Caco-2 (cell line): Measurements from ENCODE around the gene CSK. TPM values are rescaled to one million over a fixed set of nuclear protein-coding genes. Genes with fewer than 3 reads are reported as not detected.

Experiments
- BruUV-seq: library from RNA; stranded (reverse); fragments of 400-500 nt; replicated peaks from 2 replicates; lab custom pipeline; 2021; lab: Mats Ljungman, UMichigan
- CTCF ChIA-PET: fragments of 300-600 bp; sonication (Branson Sonifier 250); formaldehyde crosslinking; loops from one replicate; lab custom pipeline; 2022; ENCODE audit warnings: antibody characterized with exemption; lab: Charles Lee
- POLR2A ChIA-PET: fragments of 300-600 bp; sonication (Branson Sonifier 250); formaldehyde crosslinking; loops from one replicate; lab custom pipeline; 2022; ENCODE audit warnings: antibody characterized with exemption; lab: Charles Lee
- DNase-seq, 2 experiments: peaks; one replicate each; pipeline versions ENCODE4 v3.0.0 to v3.0.0-alpha.2; 2020 to 2022
- H3K27me3 ChIP-seq: replicated peaks from 2 replicates; pipeline ENCODE4 v1.6.0; 2011; ENCODE audit warnings: low read length; ENCODE audit not compliant: control insufficient read depth, insufficient read depth
- H3K36me3 ChIP-seq: 2 replicates; pipeline ENCODE4 v1.5.1; 2011; ENCODE audit warnings: low read length; ENCODE audit not compliant: control insufficient read depth, insufficient read depth
- H3K4me1 ChIP-seq: fragments of 250-450 bp; sonication (Bioruptor Pico); 2 replicates; pipeline ENCODE4 v1.5.1; 2020; ENCODE audit warnings: mild to moderate bottlenecking
- H3K4me3 ChIP-seq: 2 replicates; pipeline ENCODE4 v1.5.1; 2011; ENCODE audit warnings: low read depth, mild to moderate bottlenecking, control low read depth, low read length
- H3K9me3 ChIP-seq: fragments of 250-450 bp; sonication (Bioruptor Pico); 2 replicates; pipeline ENCODE4 v1.5.1; 2020; ENCODE audit warnings: mild to moderate bottlenecking, moderate library complexity
- H3K27ac Mint-ChIP-seq: one replicate; pipeline ENCODE4 v1.8.0; 2022; ENCODE audit warnings: mixed read lengths; ENCODE audit not compliant: unreplicated experiment
- H3K27me3 Mint-ChIP-seq: one replicate; pipeline ENCODE4 v1.8.0; 2022; ENCODE audit warnings: mixed read lengths; ENCODE audit not compliant: insufficient read depth, unreplicated experiment
- H3K36me3 Mint-ChIP-seq: one replicate; pipeline ENCODE4 v1.8.0; 2022; ENCODE audit warnings: mild to moderate bottlenecking, mixed read lengths; ENCODE audit not compliant: insufficient read depth, unreplicated experiment
- H3K4me1 Mint-ChIP-seq: one replicate; pipeline ENCODE4 v1.8.0; 2022; ENCODE audit warnings: low read depth, mixed read lengths; ENCODE audit not compliant: unreplicated experiment
- H3K4me3 Mint-ChIP-seq: one replicate; pipeline ENCODE4 v1.8.0; 2022; ENCODE audit warnings: mild to moderate bottlenecking, moderate library complexity, mixed read lengths; ENCODE audit not compliant: unreplicated experiment
- H3K9me3 Mint-ChIP-seq: one replicate; pipeline ENCODE4 v1.8.0; 2022; ENCODE audit warnings: mixed read lengths; ENCODE audit not compliant: unreplicated experiment
- intact Hi-C: fragments of 100-400 bp; cut with micrococcal nuclease; formaldehyde crosslinking; loops from one replicate; pipeline ENCODE4 v1.10.0; 2022; ENCODE audit not compliant: unreplicated experiment
- total RNA-seq: library from RNA; stranded (reverse); gene quantifications from 2 replicates; pipeline ENCODE4 v1.2.3, GENCODE V29; 2022
- TF ChIP-seq, protein P1 (sequence below), 2 experiments: fragments of 200-600 bp in 1 of 2; IDR thresholded peaks; 1 replicate in 1 of 2; 2 replicates in 1 of 2; pipeline versions ENCODE4 v1.5.1 to v1.8.0; 2011 to 2022; ENCODE audit warnings: antibody characterized with exemption in 1 of 2, control low read depth in 1 of 2, inconsistent platforms in 1 of 2, low read depth in 1 of 2, low read length in 1 of 2, mild to moderate bottlenecking in 1 of 2, moderate library complexity in 1 of 2; ENCODE audit not compliant: insufficient read depth in 1 of 2, severe bottlenecking in 1 of 2, unreplicated experiment in 1 of 2

CSK gene
- total RNA-seq, 1 experiment from 2014 or later: 62.7 TPM

- H3K4me1 Mint-ChIP-seq: peaks cover 9% of the 10 kb centered on the region
- Histone ChIP-seq H3K4me1 (peaks cover 30% of the 10 kb centered on the region), H3K4me3 (no peak overlapping the region), H3K27me3 (no peaks in the 10 kb centered on the region), H3K36me3 (no peaks in the 10 kb centered on the region; the same call in 1 of the 2 replicates), H3K9me3 (no peaks in the 10 kb centered on the region)
- H3K4me3 Mint-ChIP-seq: no peak overlapping the region
- POLR2A ChIA-PET: no interaction called here
- H3K27me3 Mint-ChIP-seq: no peaks in the 10 kb centered on the region
- no peak overlapping the region for H3K27ac Mint-ChIP-seq
- intact Hi-C loops: no loop called here
- TF ChIP-seq, protein P1, sequence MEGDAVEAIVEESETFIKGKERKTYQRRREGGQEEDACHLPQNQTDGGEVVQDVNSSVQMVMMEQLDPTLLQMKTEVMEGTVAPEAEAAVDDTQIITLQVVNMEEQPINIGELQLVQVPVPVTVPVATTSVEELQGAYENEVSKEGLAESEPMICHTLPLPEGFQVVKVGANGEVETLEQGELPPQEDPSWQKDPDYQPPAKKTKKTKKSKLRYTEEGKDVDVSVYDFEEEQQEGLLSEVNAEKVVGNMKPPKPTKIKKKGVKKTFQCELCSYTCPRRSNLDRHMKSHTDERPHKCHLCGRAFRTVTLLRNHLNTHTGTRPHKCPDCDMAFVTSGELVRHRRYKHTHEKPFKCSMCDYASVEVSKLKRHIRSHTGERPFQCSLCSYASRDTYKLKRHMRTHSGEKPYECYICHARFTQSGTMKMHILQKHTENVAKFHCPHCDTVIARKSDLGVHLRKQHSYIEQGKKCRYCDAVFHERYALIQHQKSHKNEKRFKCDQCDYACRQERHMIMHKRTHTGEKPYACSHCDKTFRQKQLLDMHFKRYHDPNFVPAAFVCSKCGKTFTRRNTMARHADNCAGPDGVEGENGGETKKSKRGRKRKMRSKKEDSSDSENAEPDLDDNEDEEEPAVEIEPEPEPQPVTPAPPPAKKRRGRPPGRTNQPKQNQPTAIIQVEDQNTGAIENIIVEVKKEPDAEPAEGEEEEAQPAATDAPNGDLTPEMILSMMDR (IDR thresholded peaks at IDR 0.05; ENCODE audit: insufficient read depth in 1 of 2, low read depth in 1 of 2, low read length in 1 of 2, severe bottlenecking in 1 of 2, unreplicated experiment in 1 of 2): no peak
- peaks cover 5% of the 10 kb centered on the region for H3K36me3 Mint-ChIP-seq
- DNase-seq: no peak
- H3K9me3 Mint-ChIP-seq: no peaks in the 10 kb centered on the region
- CTCF ChIA-PET: no interaction called here
- no TSS peak for BruUV-seq
Observed at GRCh38 chr15:74786551-74787165, 4.8 kb downstream of the CSK start.

- intact Hi-C loops: no loop called here
- H3K9me3 Mint-ChIP-seq: no peaks in the 10 kb centered on the region
- Histone ChIP-seq H3K9me3 (no peaks in the 10 kb centered on the region), H3K27me3 (no peaks in the 10 kb centered on the region), H3K4me1 (peaks cover 29% of the 10 kb centered on the region), H3K4me3 (no peak overlapping the region), H3K36me3 (no peaks in the 10 kb centered on the region; the same call in 1 of the 2 replicates)
- H3K27me3 Mint-ChIP-seq: no peaks in the 10 kb centered on the region
- no TSS peak for BruUV-seq
- TF ChIP-seq, protein P1 (IDR thresholded peaks at IDR 0.05; ENCODE audit: insufficient read depth in 1 of 2, low read depth in 1 of 2, low read length in 1 of 2, severe bottlenecking in 1 of 2, unreplicated experiment in 1 of 2): peak in 1 of 2 experiments; percentile 19
- peak in 1 of 2 experiments; percentile 30 for DNase-seq
- no peak overlapping the region for H3K27ac Mint-ChIP-seq
- H3K4me1 Mint-ChIP-seq: peaks cover 13% of the 10 kb centered on the region
- ChIA-PET CTCF (interaction anchor here (0.6 to 0.7 kb wide), 2 partner anchors 13 to 163 kb away, joined by 3 to 4 read pairs; no protein-coding TSS in a partner anchor), POLR2A (no interaction called here)
- peaks cover 5% of the 10 kb centered on the region for H3K36me3 Mint-ChIP-seq
- no peak overlapping the region for H3K4me3 Mint-ChIP-seq
Observed at GRCh38 chr15:74787251-74788041, 5.6 kb downstream of the CSK start.

DNA sequence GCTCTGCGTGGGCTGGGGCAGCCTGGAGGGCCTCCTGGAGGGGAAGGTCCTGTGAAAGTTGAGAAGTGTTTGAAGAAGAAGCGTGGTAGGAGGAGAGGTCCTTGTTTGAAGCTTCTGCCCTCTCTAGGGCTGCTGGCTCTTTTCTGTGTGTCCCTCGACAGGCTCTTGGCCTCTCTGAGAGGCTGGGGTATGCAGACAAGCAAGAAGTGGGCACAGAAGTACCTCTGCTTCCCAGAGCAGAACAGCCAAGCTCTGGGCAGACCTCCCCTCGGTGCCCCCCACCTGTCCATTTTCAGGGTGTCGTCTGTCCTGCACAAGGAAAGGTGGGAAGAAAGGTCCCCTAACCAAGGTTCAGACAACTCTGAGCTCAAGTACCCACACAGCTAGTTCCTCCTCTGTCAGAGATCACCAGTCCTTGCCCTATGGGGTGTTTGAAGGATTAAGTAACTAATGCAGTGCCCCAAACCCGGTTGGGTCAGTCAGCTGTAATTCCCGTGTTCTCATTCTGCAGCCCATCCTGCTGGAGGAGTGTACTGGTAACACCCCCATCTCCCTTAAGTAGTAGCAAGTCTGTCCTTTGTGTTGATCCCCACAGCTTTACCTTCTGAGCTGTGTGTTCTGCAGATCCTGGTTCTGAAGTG, 6.3 kb downstream of the CSK start:
- Mint-ChIP-seq H3K27me3 (no peaks in the 10 kb centered on the region), H3K27ac (no peak overlapping the region), H3K36me3 (peaks cover 5% of the 10 kb centered on the region), H3K9me3 (no peaks in the 10 kb centered on the region), H3K4me3 (no peak overlapping the region), H3K4me1 (peaks cover 13% of the 10 kb centered on the region)
- no peaks in the 10 kb centered on the region for H3K9me3 ChIP-seq
- no peak overlapping the region for H3K4me3 ChIP-seq
- no TSS peak for BruUV-seq
- ChIA-PET CTCF (interaction anchor here (0.6 to 0.7 kb wide), 2 partner anchors 12 to 162 kb away, joined by 3 to 4 read pairs; no protein-coding TSS in a partner anchor), POLR2A (no interaction called here)
- no peaks in the 10 kb centered on the region; the same call in 1 of the 2 replicates for H3K36me3 ChIP-seq
- intact Hi-C loops: no loop called here
- H3K4me1 ChIP-seq: peaks cover 25% of the 10 kb centered on the region
- TF ChIP-seq, protein P1 (IDR thresholded peaks at IDR 0.05; ENCODE audit: insufficient read depth in 1 of 2, low read depth in 1 of 2, low read length in 1 of 2, severe bottlenecking in 1 of 2, unreplicated experiment in 1 of 2): no peak
- DNase-seq: no peak
- H3K27me3 ChIP-seq: no peaks in the 10 kb centered on the region
